Activated T-cell treated with anti-CD3 and anti-CD28 coated beads for 24 hours (primary cell): ENCODE data around the gene PTPRE.
A peak's percentile ranks its signal among the peaks of the same experiment; 100 is the strongest.

Experiments
- DNase-seq: peaks from one replicate; pipeline ENCODE4 v3.0.0-alpha.2; 2020; ENCODE audit warnings: low read depth

The PTPRE gene

DNA sequence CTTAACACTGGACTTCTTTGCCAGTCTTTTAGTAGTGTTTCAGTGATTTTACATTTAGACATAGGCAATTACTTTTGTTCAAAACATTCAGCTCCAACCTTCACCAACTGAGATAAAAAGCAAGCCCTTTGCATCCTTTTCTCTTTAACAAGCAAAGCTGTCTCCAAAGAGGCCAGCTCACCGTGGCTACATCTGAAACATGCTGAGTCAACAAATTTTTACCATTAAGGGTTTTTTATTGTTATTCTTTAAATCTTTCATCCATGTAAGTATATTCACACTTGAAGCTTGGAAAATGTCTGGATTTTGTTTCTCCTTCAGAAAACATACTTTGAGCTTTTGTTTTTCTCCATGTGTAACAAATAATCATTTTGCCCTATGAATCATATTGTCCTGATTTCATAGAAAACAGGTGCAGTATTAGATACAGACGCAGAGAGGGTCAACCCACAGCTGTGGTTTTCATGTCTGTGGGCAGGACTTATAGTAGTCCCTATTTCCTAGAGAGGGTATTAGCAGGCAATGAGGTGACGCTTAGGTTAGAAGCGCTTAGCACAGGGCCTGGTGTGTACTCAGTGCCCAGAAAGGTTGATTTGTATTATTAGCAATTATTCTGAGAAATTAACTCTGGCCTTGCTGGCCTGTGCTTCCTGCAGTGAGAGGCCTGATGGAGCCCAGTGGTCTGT lies 119.9 kb downstream of the PTPRE start:
- no peak for DNase-seq

DNA sequence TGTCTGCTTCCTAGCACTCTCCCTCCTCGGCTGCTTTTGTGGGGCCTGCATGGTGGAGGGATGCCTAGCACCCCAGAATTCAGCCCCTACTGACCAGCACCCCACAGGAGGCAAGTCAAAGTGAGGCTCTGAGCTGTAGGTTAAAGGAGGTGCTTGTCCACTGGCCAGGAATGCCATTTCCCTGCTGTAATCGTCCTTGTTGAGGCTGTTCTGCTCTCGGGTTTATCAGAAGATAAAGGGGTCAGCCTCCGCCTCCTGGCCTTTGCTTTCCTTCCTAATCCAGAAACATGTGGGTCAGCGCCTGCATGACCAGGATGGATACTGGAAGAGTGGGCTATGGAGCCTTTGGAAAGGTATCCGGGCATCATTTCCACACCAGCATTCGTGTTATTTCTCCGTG lies 120.4 kb downstream of the PTPRE start:
- DNase-seq: no peak

DNA sequence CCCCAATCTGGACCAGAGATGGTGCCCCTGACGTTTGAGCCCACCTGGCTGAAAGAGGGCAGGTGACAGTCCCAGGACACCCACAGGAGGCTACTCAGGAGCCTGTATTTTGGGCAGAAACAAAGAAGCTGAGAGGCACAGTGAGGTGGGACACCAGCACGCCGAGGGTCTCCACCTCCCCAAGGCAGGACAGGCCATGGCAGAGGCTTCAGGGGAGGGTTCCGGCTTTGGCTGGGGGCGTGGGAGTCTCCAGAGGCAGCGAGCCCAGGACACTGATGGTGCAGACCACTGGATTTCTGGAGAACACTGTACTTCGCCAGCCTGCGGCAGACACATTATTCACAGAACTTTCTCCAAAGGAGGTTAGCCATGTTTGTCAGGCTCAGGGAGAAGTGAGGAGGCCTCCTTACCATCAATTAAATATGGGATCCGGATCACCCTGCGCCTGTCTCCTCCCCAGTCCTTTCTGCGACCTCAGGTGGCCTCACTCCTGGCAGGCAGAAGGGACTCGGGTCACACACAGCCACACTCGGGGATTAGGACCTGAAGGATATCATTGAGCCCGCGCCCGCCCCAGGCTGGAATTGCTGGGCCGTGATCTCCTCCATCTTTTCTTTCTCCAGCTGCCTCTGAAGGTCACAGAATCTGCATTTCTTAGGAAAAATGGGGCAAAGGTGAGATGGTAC lies 121.1 kb downstream of the PTPRE start:
- no peak for DNase-seq

DNA sequence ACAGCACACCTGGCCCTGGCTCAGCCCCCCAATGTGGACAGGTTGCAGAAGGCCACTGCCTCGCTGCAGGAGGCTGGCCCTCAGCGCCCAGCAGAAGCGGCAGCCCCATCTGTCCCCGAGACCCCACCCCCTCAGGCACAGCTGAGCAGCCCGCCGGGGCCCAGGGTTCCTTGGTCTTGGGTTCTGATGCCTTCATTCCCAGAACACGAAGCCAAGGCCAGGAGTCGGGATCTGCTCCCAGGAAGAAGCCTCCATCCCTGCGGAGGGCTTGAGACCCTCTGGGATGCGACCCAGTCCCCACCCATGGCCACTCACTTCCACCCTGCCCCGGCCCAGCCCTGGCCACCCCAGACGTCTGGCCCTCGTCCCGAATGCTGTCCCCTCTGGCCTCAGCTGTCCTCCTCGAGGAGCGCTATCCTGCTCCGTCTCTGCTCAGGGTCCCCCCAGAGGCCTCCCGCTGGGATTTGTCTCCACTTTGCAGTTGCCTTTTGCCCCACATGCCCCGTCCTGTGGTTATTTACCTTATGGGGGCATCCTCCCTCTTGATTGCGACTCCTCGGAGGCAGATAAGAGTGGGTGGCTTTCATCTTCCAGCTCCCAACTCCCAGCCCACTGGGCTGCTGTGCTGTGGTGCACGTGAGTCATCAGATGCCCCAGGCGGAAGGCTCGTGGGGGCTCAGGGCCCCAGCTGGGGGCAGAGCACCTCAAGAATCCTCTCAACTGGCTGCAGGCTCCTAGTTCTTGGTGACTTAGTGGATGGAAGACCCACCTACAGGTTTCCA lies 121.8 kb downstream of the PTPRE start:
- DNase-seq: no peak

DNA sequence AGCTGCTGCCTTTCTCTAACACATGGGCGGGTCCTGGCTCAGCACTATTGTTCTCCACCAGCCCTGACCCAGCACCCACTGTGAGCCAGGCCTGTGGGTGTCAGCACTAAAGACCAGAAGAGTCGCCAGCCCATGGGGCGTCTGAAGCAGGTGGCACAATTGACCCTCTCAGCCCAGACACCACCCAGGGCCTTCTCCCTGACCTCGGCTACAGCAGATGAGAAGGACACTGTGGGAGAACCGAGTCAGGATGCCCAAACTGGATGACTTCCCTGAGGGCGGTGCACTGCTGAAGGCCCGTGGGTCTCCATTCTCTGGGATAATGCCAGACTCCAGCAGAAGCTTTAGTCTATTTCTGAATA lies 122.4 kb downstream of the PTPRE start:
- no peak for DNase-seq

DNA sequence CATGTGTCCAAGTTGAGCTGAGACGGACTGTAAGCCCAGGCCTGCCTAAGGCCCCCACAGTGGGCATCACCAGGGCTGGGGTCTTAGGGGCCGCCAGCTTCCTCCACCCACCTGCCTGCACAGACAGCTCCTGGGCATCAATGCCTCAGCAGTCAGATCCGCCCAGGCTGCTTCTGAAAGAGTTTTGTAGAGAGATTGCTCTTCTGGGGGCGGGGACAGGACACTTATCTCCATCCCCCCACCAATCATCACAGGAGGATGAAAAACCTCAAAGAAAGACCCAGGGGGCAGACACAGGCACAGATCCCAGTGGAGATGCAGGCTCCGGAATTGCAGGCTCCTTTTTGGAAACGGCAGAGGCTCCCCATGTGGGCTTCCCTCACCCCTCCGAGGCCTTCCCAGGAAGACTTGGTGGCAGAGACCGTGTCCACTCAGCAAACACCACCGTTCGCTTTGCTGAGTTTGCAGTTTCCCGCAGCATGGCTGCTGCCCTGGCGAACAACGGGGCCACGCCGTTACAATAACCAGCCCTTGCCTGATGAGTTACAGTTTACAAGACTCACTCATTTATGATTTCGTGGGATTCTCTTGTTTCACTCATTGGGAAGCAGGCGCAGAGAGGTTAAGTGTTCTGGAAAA lies 122.9 kb downstream of the PTPRE start:
- no peak for DNase-seq

DNA sequence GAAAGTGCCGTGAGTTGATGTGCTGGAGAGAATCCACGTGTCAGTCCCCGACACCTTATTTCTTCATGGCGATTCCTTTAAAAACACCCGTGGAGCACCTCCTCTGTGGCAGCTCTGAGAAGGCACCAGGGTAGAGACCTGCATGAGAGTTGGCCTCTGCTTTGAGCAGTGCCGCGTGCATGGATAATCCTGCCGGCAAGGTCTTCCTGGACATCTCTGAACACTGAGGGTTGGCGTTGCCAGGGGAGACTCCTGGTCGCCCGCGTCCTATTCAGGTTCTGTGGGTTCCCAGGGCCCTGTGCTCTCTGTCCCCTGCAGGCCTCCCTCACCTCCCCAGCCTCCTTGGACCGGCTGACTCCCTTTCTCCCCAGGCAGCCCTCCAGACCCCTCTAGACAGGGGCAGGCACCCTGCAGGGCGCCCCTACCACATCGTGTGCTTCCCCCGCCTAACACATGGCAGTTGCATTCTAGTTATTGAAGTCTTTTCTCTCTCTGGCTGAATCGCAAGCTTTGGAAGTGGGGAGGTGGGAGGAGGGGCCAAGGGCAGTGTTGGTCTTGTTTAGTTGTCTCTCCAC lies 123.7 kb downstream of the PTPRE start:
- no peak for DNase-seq

DNA sequence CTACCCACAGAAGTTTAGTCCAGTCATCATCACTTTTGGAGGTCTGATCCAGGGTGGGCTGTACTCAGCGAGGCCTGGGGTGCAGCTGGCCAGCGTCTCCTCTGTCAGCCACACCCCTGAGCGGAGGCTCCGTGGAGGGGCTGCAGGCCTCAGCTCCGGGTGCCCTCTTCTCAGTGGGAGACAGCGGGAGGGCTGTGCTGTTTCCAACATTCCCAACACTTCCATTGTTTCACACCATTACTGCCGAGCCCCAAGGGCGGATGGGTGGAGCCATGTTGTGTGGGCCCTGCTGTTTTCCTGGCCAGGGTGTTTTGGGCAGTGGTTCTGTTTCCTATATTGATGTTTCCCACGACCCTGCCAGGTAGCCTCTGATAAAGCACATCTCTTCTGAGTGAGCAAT lies 124.3 kb downstream of the PTPRE start:
- DNase-seq: no peak

DNA sequence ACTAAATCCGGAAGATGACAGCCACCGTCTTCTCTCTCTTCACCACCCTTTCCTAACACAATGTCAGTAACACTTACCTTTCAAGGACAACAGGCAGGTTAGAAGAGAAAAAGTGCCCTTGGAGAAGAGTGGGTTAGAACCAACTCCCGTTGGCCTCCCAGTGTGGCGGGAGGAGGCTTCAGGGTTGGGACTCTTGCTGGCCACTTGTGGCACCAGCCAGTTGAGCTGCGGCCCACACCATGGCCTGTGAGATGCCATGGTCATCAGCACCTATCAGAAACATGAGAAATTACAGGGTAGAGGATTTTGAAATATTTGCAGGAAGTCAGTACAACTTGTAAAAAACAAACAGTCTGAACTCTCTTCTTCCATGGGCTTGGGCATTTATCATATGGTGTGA lies 125.6 kb downstream of the PTPRE start:
- no peak for DNase-seq

DNA sequence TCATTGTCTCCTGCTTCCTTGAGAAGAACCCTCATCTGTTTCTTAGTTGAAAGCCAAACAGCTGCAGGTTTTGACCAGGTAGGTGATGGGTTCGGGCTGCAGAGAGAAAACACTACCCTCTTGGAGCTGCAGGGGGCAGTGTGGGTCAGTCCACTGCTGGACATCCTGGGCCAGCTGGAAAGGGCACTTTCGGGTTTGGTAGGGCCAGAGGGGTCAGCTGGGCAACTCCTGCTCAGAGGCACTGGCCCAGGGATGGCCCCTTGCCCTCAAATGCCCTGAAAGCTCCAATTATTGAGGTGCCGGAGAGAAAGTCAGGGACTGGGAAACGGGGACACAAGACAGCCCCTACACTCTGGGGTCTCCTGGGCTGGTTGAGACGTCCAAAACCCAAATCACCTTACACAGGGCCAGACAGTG lies 128.7 kb downstream of the PTPRE start:
- peak; percentile 43 for DNase-seq

DNA sequence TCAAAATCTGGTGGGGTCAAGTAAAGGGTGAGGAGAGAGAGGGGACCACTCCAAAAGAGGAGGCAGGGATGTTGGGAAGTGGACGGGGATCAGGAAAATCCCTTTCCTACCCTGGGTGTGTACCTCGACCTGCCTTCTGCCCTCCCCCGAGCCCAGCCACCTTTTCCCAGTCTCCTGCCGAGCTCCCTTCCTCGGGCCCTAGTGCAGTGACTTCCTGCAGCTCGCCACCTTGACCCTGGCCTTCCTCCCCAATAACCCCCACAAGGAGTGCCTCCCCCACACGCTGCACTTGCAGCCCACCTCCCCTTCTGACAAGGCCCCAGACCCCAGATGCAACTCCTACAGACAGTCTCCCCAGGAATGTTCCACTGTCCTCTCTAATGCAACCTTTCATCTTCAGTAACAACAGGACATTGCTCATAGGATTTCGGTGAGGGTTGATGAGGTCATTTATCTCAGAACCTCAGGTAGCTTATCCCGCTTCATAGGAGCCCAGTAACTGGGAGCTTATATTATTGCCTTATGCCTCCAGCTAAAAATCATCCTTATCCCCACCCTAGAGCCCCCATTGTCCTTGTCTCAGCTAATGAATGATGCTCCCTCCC lies 129.2 kb downstream of the PTPRE start:
- DNase-seq: no peak

DNA sequence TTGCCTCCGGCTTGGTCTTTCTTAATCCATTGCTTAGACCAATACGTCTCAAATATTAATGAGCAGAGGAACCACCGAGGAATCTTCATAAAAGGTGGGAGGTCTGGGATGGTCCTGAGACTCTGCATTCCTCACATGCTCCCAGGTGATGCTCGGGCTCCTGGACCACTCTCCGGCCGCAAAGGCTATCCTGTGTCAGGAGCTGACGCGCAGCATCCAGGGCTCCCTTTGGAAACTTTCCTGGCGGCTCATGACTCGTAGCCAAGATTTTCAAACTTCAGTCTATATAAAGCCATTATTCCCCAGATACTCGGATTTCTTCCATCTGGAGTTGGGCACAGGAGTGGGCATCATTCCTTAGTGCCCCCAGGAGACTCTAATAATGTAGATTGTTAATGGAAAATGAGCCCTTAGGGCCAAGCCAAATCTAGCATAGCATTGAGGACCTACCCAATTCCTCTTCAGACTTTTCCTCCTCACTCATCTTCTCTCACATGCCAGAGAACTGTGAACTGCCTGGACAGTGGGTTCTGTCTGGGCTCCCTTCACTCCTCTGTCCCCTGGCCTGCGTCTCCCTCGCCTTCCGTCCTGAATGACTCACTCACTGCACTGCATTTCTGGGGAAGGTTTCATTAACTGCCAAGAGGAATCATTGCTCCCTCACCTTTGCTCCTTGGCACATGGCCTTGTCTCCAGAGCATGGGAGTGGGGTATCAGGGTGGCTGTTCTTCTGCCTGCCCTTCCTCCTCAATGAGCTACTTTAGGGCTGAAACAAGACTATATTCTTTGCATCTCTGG lies 130.0 kb downstream of the PTPRE start:
- DNase-seq: no peak

DNA sequence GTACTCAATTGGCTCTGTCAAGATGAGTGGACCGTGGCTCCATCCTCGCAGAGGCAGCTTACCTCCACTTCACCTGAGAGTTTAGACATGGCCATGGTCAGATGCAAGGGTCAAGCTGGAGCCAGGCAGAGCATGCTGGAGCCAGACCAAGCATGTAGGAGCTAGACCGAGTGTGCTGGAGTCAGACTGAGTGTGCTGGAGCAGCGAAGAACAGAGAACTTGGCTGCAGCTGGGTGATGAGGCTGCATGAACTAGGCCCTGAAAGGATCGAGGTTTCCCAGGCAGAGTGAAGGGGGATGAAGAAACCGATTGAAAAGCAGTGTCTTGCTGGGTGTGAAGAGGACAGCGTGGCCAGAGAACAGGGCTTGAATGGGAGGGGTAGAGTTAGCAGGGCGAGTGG lies 133.2 kb downstream of the PTPRE start:
- no peak for DNase-seq

DNA sequence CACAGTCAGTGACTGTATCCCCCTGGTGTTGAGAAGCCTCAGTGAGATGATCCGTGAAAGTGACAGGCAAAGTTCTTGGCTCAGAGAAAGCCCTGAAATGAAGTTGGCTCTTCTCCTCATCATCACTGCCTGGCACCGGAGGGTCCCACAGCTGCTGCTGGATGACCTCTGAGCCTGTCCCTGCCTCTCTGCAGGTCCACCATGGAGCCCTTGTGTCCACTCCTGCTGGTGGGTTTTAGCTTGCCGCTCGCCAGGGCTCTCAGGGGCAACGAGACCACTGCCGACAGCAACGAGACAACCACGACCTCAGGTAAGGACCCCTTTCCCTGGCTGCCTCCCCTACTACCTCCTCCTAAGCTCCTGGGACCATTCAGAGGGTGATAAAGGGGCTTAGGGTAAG lies 133.8 kb downstream of the PTPRE start:
- DNase-seq: no peak

DNA sequence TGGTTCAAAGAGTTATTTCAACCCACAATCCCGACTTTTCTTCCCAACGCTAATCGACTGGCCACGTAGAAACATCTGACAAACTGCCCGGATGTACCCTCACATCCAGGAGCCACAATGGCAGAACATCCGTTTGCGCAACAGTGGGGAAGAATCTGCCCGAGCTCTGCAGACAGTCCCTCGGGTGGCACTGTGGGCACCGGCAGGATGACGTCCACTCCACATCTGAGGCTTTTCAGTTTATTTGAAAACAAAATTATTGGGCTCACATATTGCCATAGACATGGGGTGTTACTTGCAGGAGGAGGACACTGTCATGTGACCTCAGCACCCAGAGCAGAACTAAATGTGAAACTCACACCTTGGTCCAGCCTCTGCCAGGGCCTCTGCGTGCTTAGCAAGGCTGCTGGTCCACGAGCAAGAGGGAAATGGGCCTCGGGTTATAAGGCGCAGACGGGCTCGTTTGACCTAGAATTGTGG lies 135.3 kb downstream of the PTPRE start:
- DNase-seq: no peak

DNA sequence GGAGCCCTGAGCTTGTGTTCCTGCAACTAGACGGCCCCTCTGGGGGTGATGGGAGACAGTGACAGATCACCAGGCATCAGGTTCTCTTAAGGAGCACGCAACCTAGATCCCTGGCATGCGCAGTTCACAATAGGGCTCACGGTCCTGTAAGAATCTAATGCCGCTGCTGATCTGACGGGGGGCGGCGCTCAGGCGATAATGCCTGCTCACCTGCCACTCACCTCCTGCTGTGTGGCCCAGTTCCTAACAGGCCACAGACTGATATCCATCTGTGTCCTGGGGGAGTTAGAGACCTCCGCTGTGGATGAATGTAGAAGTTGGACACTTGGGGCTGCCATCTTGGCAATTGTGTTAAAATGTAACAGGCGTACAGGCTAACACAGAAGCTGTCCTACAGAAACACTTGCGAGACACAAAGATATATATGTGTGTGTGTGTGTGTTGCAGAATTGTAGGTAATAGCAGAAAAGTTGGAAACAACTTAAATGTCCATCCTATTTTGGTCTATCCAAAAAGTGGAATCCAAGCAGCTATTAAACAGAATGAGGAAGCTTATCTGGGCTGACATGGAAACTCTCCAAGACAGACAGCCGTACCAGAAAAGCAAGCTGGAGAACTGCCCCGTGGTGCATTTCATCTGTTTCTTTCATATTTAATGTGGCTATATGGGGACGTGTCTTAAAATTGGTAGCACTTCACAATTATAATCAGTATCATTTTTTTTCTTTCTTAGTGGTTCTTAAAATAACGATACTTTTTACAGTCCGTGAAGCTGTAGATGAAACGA lies 136.5 kb downstream of the PTPRE start:
- no peak for DNase-seq

DNA sequence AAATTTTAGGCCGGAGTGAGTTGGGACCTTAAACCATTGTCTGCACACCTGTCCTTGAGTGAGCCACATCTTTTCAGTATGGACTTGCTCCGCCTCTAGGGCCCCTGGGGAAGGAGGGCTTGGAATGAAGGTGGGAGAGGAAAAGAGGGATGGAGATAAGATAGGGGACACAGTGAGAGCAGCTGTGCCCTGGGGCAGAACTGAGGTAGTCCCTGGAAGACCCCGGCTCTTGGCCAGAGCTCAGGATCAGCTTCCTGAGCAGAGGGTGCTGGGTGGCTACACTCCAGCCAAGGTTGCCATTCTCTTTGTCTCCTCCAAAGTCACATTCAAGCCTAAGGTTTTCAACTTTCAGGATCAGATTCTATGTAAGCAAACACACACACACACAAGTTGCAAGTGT lies 137.3 kb downstream of the PTPRE start:
- DNase-seq: no peak

DNA sequence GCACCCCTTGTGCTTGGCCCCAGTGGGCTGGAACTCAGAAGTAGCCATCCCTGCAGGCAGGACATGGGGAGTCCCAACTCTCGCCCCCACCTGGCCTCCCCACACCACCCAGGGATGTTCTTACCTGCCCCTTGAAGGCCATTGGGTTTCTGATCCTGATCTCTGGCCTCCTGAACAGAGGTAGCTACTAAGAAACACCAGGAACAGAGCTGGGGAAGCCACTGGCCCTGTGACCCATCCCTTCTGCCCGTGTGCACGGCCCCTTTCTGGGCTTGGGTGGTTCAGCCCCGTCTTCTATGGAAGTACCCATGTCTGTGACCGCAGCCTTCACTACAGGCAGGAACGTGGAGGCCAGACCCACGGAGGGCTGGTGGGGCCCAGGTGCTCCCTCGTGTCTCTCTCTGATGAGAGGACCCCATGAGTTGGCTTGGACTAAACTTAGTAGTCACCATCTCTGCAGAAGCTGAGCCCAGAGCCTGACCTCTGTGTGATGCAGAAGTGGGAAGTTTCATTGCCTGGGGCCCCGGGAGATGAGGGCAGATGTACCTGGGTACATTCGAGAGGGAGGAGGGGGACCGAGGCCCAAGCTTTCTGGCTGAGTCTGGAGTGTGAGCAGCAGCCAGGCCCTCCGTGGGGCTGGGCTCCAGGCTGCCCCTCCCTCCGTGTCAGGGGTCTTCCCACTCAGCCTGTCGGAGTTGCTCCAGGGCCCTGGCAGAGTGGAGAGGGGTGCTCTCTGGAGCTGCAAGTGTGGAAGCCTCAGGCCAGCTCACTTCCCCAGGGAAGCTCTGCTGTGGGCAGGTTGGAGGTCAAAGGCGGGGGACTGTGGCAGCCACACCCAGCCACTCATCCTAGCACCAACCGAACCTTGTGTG lies 138.3 kb downstream of the PTPRE start:
- DNase-seq: no peak

DNA sequence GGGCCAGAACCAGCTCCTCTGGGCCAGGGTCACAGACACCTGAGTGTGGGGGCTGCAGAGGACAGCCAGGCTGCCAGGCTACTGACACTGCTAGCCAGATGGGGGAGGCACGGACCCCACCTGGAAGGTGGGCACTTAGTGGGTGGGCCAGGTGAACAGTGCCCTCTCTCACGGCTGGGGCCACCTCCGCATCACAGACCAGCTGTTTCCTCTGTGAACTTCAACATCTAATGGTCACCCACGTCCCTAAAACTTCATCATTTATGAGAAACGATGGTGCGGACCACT lies 138.9 kb downstream of the PTPRE start:
- DNase-seq: no peak
